Lower leg skin (tissue), 3 donors: ENCODE measurements around the gene ZNF611.

Experiments
- CTCF ChIP-seq, 3 donors: fragments of 450-650 bp; IDR thresholded peaks; one replicate each; pipeline ENCODE4 v1.5.1; 2016; ENCODE audit warnings: antibody characterized with exemption in 3 of 3, mild to moderate bottlenecking in 3 of 3, moderate library complexity in 2 of 3
- POLR2A ChIP-seq, 2 donors: fragments of 450-650 bp; IDR thresholded peaks; one replicate each; pipeline ENCODE4 v1.6.1; 2016 to 2017; ENCODE audit warnings: antibody characterized with exemption in 2 of 2, mild to moderate bottlenecking in 1 of 2, moderate library complexity in 1 of 2

- no peak for TF ChIP-seq CTCF (IDR thresholded peaks at IDR 0.05)
- TF ChIP-seq POLR2A (IDR thresholded peaks at IDR 0.05), result no peak
Observed at GRCh38 chr19:52749780-52750179, 14.9 kb upstream of the ZNF611 start.
